PC-3 (cell line): ENCODE data around the gene DEPDC1B. TPM values are rescaled to one million over a fixed set of nuclear protein-coding genes. Genes with fewer than 3 reads are reported as not detected.
"Not testable (repeated sequence)": the region's sequence is repeated elsewhere in the genome, so short reads cannot be mapped to it uniquely, and the experiment has no call there.

ENCODE experiments used
- ATAC-seq: fragments of 200-7000 bp; cut with Tn5 transposase; 2 replicates; pipeline ENCODE4 v1.9.1; 2020; ENCODE audit warnings: mild to moderate bottlenecking, moderate library complexity
- BruUV-seq: library from RNA; stranded (reverse); fragments of 400-500 nt; replicated peaks from 2 replicates; lab custom pipeline; 2021; lab: Mats Ljungman, UMichigan
- CTCF ChIA-PET: fragments of 300-600 bp; sonication (Branson Sonifier 250); formaldehyde crosslinking; loops from one replicate; lab custom pipeline; 2022; ENCODE audit warnings: antibody characterized with exemption; lab: Charles Lee
- POLR2A ChIA-PET: fragments of 300-600 bp; sonication (Branson Sonifier 250); formaldehyde crosslinking; loops from one replicate; lab custom pipeline; 2022; ENCODE audit warnings: antibody characterized with exemption; ENCODE audit not compliant: unreplicated experiment; lab: Charles Lee
- DNase-seq: peaks from one replicate; pipeline ENCODE4 v3.0.0-alpha.2; 2015
- H2AFZ ChIP-seq: fragments of 300-600 bp; sonication (generic); 2 replicates; pipeline ENCODE4 v1.6.0; 2016; ENCODE audit warnings: antibody characterized with exemption, low read length
- H3F3A ChIP-seq: fragments of 300-600 bp; sonication (generic); one replicate; pipeline ENCODE4 v1.6.0; 2017; ENCODE audit warnings: antibody characterized with exemption, low read length, control low read depth, mild to moderate bottlenecking; ENCODE audit not compliant: unreplicated experiment
- H3K27ac ChIP-seq: fragments of 300-600 bp; sonication (generic); 2 replicates; pipeline ENCODE4 v1.5.1; 2016; ENCODE audit warnings: mild to moderate bottlenecking, low read length
- H3K27me3 ChIP-seq: fragments of 300-600 bp; sonication (generic); 2 replicates; pipeline ENCODE4 v1.6.1; 2016; ENCODE audit warnings: low read length, mixed read lengths
- H3K36me3 ChIP-seq: fragments of 300-600 bp; sonication (generic); 2 replicates; pipeline ENCODE4 v1.6.1; 2016; ENCODE audit warnings: low read depth, mixed run types, low read length, mixed read lengths
- H3K4me1 ChIP-seq: fragments of 300-600 bp; sonication (generic); 2 replicates; pipeline ENCODE4 v1.5.1; 2016; ENCODE audit warnings: low read length; ENCODE audit not compliant: insufficient read depth
- H3K4me2 ChIP-seq: fragments of 300-600 bp; sonication (generic); 2 replicates; pipeline ENCODE4 v1.6.0; 2016; ENCODE audit warnings: low read length
- H3K4me3 ChIP-seq: fragments of 300-600 bp; sonication (generic); 2 replicates; pipeline ENCODE4 v1.5.1; 2016; ENCODE audit warnings: mild to moderate bottlenecking, low read length, mixed read lengths
- H3K79me2 ChIP-seq: fragments of 300-600 bp; sonication (generic); 2 replicates; pipeline ENCODE4 v1.6.1; 2017; ENCODE audit warnings: low read length, mixed read lengths
- H3K9ac ChIP-seq: fragments of 300-600 bp; sonication (generic); 2 replicates; pipeline ENCODE4 v1.6.0; 2016; ENCODE audit warnings: mild to moderate bottlenecking, low read length
- H3K9me2 ChIP-seq: fragments of 300-600 bp; sonication (generic); replicated peaks from 2 replicates; pipeline ENCODE4 v1.6.1; 2016; ENCODE audit warnings: mixed run types, low read length, mixed read lengths
- H3K9me3 ChIP-seq: fragments of 300-600 bp; sonication (generic); 2 replicates; pipeline ENCODE4 v1.6.1; 2016; ENCODE audit warnings: low read length, mixed read lengths
- H4K20me1 ChIP-seq: fragments of 300-600 bp; sonication (generic); 2 replicates; pipeline ENCODE4 v1.6.1; 2016; ENCODE audit warnings: low read length, mixed read lengths
- EZH2 ChIP-seq: fragments of 300-600 bp; sonication (generic); IDR thresholded peaks from one replicate; pipeline ENCODE4 v1.6.1; 2017; ENCODE audit warnings: antibody characterized with exemption, mild to moderate bottlenecking, low read length; ENCODE audit not compliant: unreplicated experiment
- EZH2phosphoT487 ChIP-seq: fragments of 300-600 bp; sonication (generic); IDR thresholded peaks from 2 replicates; pipeline ENCODE4 v1.6.1; 2018; ENCODE audit warnings: mild to moderate bottlenecking, antibody characterized with exemption, low read length, borderline replicate concordance
- intact Hi-C: fragments of 100-400 bp; cut with micrococcal nuclease; formaldehyde crosslinking; loops from 2 replicates; pipeline ENCODE4 v1.9.0; 2023
- total RNA-seq: library from RNA; depleted of rRNA; stranded (reverse); fragments of >200 nt; gene quantifications from 2 replicates; pipeline ENCODE4 v1.2.3, GENCODE V29; 2014
- TF ChIP-seq, protein P1 (sequence below): fragments of 300-600 bp; sonication (generic); conservative IDR thresholded peaks from 2 replicates; pipeline ENCODE4 v1.5.1; 2017; ENCODE audit warnings: antibody characterized with exemption, low read depth, mild to moderate bottlenecking, low read length

The DEPDC1B gene
- total RNA-seq, 1 experiment from 2014 or later: 22.7 TPM

DNA sequence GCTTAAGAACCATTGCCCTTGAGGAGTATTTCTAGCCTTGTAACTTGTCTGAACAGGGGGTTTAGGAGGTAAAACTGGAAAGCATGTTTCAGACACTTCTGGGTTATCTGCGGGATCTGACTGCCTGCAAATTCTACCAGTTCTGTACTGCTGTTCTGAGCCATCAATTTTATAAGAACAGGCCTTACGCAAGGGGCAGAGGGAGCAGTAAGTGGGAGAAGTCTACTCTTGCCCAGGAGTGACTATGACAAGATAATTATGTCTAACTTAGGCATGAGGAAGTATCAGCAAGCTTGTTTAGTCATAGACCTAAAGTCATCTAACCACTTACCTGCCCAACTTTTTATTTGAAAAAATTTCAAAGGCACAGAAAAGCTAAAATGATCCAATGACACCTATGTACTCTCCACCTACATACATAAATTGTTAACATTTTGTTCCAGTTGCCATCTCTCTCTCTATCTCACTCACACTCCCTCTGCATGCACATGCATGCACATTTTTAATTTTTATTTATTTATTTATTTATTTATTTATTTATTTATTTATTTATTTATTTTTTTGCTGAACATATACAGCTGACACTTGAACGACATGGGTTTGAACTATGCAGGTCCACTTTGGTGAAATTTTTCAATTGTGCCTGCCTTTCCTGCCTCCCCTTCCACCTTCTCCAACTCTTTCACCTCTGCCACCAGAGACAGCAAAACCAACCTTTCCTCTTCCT is 18.4 kb upstream of the DEPDC1B start:
- H3K9ac ChIP-seq: no peak overlapping the region
- H3K27me3 ChIP-seq: no peaks in the 10 kb centered on the region
- TF ChIP-seq EZH2 (no peak), EZH2phosphoT487 (no peak)
- TF ChIP-seq, protein P1, sequence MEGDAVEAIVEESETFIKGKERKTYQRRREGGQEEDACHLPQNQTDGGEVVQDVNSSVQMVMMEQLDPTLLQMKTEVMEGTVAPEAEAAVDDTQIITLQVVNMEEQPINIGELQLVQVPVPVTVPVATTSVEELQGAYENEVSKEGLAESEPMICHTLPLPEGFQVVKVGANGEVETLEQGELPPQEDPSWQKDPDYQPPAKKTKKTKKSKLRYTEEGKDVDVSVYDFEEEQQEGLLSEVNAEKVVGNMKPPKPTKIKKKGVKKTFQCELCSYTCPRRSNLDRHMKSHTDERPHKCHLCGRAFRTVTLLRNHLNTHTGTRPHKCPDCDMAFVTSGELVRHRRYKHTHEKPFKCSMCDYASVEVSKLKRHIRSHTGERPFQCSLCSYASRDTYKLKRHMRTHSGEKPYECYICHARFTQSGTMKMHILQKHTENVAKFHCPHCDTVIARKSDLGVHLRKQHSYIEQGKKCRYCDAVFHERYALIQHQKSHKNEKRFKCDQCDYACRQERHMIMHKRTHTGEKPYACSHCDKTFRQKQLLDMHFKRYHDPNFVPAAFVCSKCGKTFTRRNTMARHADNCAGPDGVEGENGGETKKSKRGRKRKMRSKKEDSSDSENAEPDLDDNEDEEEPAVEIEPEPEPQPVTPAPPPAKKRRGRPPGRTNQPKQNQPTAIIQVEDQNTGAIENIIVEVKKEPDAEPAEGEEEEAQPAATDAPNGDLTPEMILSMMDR: no peak
- no peak overlapping the region for H3K4me2 ChIP-seq
- no peak for ATAC-seq
- H3K79me2 ChIP-seq: no peaks in the 10 kb centered on the region
- no peaks in the 10 kb centered on the region for H3F3A ChIP-seq
- H3K9me2 ChIP-seq: no peaks in the 10 kb centered on the region
- no peak overlapping the region for H2AFZ ChIP-seq
- POLR2A ChIA-PET: no interaction called here
- H4K20me1 ChIP-seq: no peaks in the 10 kb centered on the region
- no peaks in the 10 kb centered on the region for H3K9me3 ChIP-seq
- H3K27ac ChIP-seq: no peak overlapping the region
- intact Hi-C loops: no loop called here
- no peaks in the 10 kb centered on the region for H3K4me1 ChIP-seq
- CTCF ChIA-PET: no interaction called here
- DNase-seq: no peak
- no peak overlapping the region for H3K4me3 ChIP-seq
- no TSS peak for BruUV-seq
- no peaks in the 10 kb centered on the region for H3K36me3 ChIP-seq

DNA sequence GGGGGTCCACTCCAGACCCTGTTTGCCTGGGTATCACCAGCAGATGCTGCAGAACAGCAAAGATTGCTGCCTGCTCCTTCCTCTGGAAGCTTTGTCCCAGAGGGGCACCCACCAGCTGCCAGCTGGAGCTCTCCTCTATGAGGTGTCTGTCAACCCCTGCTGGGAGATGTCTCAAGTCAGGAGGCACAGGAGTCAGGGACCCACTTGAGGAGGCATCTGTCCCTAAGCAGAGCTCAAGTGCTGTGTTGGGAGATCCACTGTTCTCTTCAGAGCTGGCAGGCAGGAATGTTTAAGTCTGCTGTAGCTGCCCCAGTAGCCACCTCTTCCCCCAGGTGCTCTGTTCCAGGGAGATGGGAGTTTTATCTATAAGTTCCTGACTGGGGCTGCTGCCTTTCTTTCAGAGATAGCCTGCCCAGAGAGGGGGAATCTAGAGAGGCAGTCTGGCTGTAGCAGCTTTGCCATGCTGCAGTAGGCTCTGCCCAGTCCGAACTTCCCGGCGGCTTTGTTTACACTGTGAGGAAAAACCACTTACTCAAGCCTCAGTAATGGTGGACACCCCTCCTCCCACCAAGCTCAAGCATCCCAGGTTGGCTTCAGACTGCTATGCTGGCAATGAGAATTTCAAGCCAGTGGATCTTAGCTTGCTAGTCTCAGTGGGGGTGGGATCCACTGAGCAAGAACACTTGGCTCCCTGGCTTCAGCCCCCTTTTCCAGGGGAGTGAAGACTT is 15.4 kb upstream of the DEPDC1B start:
- H2AFZ ChIP-seq, H3K36me3 ChIP-seq, H3K4me3 ChIP-seq, H3K9ac ChIP-seq, H3K9me2 ChIP-seq, H4K20me1 ChIP-seq, H3K9me3 ChIP-seq, H3K79me2 ChIP-seq, H3K27ac ChIP-seq, H3K4me2 ChIP-seq, BruUV-seq, CTCF ChIA-PET, H3K4me1 ChIP-seq, ATAC-seq, H3K27me3 ChIP-seq, H3F3A ChIP-seq, intact Hi-C loops, DNase-seq, POLR2A ChIA-PET: not testable (repeated sequence)

DNA sequence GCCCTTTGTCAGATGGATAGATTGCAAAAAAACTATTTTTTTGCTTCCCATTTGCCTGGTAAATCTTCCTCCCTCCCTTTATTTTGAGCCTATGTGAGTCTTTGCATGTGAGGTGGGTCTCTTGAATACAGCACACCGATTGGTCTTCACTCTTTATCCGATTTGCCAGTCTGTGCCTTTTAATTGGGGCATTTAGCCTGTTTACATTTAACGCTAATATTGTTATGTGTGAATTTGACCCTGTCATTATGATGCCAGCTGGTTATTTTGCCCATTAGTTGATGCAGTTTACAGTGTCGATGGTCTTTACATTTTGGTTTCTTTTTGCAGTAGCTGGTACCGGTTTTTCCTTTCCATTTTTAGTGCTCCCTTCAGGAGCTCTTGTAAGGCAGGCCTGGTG is 13.0 kb upstream of the DEPDC1B start:
- no peaks in the 10 kb centered on the region for H3K79me2 ChIP-seq
- H3K36me3 ChIP-seq: no peaks in the 10 kb centered on the region
- H3K27me3 ChIP-seq: no peaks in the 10 kb centered on the region
- no peaks in the 10 kb centered on the region for H3K9me2 ChIP-seq
- DNase-seq (no peak), ATAC-seq (no peak)
- H3K4me1 ChIP-seq: no peaks in the 10 kb centered on the region
- no peak overlapping the region for H3K27ac ChIP-seq
- intact Hi-C loops: no loop called here
- no peaks in the 10 kb centered on the region for H3F3A ChIP-seq
- no peak overlapping the region for H3K9ac ChIP-seq
- ChIA-PET POLR2A (no interaction called here), CTCF (interaction anchor here (0.7 kb wide), 1 partner anchor 8 kb away, joined by 3 read pairs; no protein-coding TSS in a partner anchor)
- BruUV-seq: no TSS peak
- H4K20me1 ChIP-seq: no peaks in the 10 kb centered on the region
- H3K4me2 ChIP-seq: no peak overlapping the region
- TF ChIP-seq EZH2 (no peak), EZH2phosphoT487 (no peak)
- TF ChIP-seq, protein P1: no peak
- H3K4me3 ChIP-seq: no peak overlapping the region
- no peaks in the 10 kb centered on the region for H3K9me3 ChIP-seq
- H2AFZ ChIP-seq: no peak overlapping the region

DNA sequence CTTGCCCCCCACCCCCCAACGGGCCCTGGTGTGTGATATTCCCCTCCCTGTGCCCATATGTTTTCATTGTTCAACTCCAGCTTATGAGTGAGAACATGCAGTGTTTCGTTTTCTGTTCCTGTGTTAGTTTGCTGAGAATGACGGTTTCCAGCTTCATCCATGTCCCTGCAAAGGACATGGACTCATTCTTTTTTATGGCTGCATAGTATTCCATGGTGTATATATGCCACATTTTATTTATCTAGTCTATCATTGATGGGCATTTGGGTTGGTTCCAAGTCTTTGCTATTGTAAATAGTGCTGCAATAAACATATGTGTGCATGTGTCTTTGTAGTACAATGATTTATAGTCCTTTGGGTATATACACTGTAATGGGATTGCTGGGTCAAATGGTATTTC is 11.9 kb upstream of the DEPDC1B start:
- H3K4me1 ChIP-seq, CTCF ChIA-PET, ATAC-seq, intact Hi-C loops, H3K4me2 ChIP-seq, H3K36me3 ChIP-seq, H3K4me3 ChIP-seq, DNase-seq, H3K79me2 ChIP-seq, H3K27me3 ChIP-seq, H2AFZ ChIP-seq, H3K9me3 ChIP-seq, H3K27ac ChIP-seq, POLR2A ChIA-PET, H4K20me1 ChIP-seq, BruUV-seq, H3K9ac ChIP-seq, H3K9me2 ChIP-seq, H3F3A ChIP-seq: not testable (repeated sequence)
